NCI-H446 (cell line): ENCODE results near the gene AMBRA1.
"Not testable (repeated sequence)": the region's sequence is repeated elsewhere in the genome, so short reads cannot be mapped to it uniquely, and the experiment has no call there.

ENCODE experiments used
- DNase-seq, 2 experiments: peaks; one replicate each; lab custom pipeline; 2025; lab: John Stamatoyannopoulos, UW

Gene AMBRA1

DNA sequence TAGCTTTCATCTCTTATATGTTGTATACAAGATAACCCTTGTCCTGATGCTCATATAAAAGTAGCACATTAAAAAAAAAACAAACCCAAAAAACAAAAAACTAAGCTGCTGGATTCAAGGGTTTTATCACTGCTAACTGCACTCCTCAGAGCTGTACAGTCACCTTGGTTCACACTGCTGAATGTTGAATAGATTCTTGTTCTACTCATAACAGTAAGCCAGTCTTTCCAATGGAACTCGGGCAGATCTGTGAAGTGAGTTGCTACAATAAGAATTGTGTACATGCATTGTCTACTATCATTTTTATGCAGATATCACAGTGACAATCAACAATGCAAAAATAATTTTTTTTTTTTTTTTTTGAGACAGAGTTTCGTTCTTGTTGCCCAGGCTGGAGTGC is 18.5 kb upstream of the AMBRA1 start:
- DNase-seq: no peak

DNA sequence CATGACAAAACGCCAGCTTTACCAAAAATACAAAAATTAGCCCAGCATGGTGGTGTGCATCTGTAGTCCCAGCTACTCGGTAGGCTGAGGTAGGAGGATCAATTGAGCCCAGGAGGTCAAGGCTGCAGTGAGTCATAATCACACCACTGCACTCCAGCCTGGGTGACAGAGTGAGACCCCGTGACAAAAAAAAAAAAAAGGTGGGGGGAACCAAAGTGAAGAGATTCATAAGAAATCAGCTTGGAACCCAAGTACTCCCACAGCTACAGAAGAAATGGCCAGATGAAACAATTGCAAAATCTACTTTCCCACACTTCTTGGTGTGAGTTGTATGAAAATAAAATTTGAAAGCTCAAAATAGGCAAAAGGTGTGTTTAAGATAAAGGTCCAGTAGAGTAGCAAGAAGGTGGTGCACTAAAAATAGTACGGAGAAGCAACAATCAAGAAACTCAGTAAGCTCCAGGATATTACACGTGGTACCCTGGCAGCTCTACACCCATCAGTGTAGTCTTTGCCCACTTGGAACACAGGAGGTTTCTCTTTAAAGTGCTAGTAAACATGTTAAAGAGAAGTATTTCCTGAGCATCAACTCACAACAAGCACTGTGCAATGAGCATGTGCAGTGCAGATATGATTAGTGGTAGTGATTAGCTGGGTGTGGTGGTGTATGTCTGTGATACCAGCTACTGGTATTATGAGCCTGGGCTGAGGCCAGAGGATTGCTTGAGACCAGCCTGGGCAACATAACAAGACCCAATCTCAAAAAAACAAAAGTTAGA is 17.9 kb upstream of the AMBRA1 start:
- no peak for DNase-seq

DNA sequence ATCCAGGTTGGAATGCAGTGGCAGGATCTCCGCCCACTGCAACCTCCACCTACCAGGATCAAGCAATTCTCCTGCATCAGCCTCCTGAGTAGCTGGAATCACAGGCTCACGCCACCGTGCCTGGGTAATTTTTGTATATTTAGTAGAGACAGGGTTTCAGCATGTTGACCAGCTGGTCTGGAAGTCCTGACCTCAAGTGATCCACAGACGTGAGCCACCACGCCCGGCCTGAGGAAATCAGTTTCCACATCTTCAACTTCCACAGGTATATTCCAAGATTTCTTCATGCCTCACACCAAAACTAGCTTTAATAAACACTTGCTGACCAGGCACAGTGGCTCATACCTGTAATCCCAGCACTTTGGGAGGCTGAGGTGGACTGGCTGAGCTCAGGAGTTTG is 15.6 kb upstream of the AMBRA1 start:
- DNase-seq: no peak

DNA sequence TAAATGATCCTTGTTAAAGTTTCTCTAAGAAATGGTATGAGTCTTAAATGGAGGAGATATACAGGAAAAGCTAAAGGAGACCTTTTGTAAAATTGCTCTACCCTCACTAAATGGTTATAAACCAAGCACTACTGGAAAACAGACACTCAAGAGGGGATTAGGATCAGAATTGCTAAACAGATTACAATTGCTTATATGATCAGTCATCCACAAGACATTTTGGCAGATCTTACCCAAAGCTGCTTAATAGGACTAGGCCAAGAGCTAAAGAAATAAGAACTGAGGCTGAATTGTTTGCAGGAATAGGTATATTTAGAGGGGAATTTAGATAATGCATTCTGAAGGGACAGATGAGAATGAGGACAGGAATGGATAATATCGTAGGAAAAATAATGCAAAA is 13.7 kb upstream of the AMBRA1 start:
- peak in 1 of 2 experiments; percentile 24 for DNase-seq

DNA sequence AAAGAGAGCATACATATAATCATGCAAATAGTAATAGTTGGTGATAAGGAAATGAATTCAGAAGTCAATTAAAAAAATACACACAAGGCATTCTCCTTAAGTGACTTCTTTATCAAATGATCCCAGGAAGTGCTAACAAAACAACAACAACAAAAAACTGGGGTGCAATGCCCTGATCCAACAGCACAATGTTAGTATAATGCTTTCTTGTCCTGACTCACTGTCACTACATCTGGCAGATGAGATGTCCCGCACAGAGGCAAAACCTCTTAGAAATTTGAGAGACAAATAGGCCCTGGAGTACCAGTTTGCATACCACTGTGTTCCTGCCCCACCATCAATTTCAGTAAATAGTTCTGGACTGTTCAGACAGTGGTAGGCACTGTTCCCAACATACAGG is 11.0 kb upstream of the AMBRA1 start:
- DNase-seq: no peak

DNA sequence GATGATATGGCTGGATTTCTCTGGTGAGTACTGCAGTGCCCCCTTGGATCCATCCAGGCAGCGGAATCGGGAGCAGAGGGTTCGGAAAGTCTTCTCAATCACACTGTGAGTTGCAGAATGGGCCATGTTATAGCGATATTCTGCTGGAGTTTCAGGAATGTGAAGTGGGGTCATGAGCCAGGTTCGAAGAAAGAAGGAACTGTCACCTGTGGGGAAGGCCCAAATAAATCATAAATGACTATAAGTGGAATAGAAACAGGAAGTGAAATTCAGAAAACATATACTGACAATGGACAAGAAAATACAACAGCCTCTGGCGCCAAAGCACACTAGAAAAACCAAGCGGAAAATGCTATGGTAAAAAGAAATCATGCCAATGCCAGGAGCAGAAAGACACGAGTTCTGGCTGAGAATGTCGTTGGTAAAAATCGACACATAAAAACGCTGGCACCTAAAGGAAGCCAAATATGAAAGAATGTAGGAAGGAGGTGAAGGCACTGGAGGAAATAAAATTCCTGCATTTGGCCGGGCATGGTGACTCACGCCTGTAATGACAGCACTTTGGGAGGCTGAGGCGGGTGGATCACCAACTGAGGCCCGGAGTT is 10.0 kb upstream of the AMBRA1 start:
- no peak for DNase-seq

DNA sequence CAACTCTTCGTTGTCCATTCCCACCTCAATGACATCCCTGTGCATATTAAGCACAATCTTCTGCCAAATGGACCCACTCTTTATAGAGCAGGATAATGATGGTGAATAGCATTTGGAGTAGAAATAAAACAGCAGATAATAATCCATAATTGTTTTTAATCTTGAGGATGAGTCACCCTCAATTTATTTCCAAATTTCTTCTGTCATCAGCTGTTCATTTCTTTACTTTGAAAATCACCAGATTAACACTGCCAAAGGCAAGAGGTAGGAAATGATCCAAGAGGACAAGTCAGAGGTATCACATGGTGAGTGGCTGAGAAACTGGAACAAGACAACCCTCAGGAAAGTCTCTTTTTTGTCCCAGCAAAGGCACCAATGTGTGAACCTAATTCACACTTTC is 7.3 kb upstream of the AMBRA1 start:
- peak in 1 of 2 experiments; percentile 43 for DNase-seq

DNA sequence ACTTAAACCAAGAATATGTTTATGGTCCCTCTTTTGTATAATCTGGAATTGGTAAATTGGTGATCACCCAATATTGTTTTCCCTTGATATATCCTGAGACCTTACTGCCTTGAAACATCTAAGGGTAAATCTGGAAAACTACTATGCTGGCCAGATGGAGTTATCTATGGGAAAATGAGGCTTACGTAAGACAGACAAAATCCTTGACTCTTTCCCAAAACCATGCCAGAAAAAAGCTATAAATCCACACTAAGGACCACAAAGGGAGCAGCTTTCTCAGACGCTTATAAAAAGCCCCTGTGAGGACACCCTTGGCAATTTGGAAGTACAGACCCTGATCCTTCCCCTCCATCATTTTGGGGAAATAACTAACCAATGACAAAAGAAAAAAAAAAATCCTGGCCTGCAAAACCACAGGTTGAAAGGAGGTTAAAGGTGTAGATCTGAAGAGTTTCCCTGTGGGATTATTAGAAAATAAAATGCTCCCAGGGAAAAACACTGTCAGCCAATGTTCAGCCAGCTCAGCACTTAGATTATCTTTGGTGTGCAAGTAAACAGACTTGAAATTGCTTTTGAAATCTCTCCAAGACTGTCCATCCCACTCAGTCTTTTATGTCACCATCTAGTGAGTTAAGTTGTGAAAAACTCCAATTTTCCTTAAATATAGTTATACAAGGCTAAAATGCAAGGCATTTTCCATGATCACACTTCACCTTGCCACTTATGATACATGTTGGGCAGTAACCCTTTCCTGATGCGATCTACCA is 6.6 kb upstream of the AMBRA1 start:
- peak in 1 of 2 experiments; percentile 57 for DNase-seq

DNA sequence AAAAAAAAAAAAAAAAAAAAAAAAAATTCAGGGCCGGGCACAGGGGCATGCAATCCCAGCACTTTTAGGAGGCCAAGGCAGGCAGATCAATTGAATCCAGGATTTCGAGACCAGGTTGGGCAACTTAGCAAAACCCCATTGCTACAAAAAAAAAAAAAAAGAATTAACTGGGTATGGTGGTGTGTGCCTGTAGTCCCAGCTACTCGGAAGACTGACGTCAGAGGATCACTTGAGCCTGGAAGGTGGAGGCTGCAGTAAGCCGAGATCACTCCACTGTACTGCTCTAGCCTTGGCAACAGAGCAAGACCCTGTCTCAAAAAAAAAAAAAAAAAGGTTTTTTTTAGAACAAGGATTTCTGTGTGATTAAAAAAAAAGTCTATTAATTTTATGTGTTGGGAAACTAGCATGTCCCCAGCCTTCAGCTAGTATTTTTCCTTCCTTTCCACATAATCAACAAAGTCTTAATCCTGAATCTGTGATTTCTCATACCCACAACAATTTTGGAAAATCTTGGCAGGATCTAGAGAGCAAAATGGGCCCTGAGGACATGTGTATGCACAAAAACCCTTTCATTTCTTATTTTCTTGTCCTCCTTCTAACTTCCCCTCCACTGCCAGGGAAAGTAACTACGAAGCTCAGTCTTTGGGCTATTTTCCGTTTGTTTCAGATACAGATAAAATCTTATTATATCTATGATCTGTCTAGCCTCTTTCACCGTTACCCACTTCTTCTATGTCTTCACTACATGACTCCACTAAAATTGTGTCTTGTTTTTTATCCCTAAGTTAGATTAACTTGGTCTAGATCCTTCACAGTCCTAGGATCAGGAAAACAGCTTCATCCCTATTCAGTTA is 5.7 kb upstream of the AMBRA1 start:
- peak in 1 of 2 experiments; percentile 23 for DNase-seq

DNA sequence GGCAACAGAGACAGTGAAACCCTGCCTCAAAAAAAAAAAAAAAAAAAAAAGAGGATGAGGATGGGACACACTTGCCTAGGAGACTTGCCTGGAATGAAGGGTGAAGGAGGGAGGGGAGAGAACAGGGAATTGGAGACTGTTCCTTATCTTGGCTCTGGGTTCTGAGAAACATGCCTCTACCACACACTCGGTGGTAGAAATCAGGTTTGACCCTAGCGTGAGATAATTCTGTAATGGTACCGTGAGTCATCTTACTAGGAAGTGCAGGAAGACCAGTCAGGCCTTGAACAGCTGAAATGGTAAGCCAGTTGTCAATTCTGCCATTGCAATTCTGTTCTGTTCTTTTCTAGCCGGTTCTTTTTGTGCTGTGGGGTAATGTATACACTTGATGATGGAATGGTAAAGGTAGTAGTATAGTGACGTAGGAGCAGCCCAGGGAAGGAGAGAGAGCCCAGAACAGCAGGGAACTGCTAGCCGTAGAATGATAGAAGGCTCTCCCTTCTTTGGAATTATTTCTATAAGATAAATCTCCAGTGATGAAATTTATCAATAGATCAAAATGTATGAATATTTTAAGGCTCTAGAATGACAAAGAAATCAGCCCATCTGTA is 3.9 kb upstream of the AMBRA1 start:
- DNase-seq: no peak

DNA sequence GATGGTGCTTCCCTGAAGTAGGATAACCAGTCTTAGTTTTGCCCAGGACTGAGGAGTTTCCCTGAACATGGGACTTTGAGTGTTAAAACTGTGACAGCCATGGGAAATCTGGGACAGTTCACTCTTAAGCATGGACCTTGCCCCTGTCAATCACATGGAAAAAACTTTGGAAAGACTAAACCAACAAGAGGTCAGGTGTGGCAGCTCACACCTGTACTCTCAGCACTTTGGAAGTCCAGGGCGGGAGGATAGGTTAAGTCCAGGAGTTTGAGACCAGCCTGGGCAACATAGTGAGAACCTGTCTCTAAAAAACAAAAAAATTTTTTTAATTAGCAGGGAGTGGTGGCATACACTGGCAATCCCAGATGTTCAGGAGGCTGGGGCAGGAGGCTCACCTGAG is 3.3 kb upstream of the AMBRA1 start:
- no peak for DNase-seq

DNA sequence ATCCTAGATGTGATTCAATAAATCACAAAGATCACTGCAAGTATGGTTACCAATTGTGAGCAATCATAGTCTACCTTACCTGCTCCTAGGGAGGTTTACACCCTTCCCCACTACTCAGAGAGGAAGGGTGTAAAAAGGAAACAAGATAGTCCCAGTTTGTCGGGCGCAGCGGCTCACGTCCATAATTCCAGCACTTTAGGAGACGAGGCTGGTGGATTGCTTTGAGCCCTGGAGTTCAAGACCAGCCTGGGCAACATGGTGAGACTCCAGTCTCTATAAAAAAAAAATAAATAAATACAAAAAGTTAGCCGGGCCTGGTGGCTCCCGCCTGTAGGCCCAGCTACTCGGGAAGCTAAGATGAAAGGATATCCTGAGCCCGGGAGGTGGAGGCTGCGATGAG is 962 bp upstream of the AMBRA1 start:
- no peak for DNase-seq

DNA sequence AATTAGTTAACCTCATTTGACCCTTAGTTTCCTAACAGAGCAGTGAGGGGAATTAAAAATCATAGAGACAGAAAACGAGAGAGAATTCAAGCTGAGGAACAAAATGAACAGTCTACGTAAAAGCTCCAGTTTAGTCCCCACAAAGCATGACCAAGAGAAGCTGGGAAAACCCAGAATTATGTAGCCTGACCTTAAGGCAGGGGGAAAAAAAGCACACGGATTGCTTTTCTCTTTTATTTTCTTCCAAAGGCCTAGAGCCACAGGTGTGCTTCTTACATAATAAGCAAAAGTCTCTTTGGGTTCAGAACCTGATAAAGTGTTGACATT is 514 bp upstream of the AMBRA1 start:
- DNase-seq: no peak

DNA sequence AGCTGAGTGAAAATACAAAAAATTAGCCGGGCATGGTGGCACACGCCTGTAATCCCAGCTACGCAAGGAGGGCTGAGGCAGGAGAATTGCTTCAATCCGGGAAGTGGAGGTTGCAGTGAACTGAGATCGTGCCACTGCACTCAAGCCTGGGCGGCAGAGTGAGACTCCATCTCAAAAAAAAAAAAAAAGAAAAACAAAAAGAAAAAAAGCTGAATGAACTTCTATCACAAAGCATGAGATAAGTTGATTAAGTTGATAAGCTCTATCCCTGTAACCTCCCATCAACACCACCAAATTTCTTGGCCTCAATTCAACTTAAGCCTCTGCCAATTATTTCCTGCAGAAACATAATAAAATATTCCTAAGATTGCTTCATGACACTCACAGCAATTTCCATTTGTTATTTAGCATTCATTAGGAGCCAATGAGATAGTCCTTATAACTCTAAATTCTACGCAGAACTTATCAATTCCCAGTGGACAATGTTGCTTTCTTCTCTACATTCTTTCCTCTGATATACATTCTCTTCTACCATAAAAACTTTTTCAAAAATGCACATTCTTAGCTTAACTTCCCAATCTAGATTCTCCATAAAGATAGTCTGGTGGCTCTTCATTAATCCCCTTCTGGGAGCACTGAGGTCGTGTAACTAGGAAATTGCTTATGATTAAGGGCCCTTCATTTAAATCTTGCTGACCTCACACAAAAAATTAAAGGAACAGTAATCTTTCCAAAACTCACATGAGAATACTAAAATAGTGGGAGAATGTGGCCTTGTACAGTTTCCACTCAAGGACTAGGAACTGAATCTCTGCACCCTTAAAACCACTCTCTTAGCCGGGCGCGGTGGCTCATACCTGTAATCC is 2.9 kb downstream of the AMBRA1 start:
- no peak for DNase-seq

DNA sequence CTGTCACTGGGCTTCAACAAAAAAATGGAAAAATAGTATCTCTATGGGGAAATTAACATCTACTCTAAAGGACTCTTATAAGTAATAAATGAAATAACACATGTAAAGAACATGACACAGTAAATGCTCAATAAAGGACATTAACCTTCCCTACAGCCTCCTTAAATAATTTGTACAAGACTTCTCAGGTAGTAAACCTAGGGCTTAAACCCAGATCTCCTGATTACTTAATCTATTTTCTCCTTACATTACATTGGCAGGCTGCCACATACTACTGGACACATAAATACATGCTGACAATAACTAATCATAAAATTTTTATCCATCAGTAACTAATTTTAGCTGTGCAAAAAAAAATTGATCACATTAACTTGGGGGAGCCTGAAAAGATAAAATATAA is 4.9 kb downstream of the AMBRA1 start:
- no peak for DNase-seq

DNA sequence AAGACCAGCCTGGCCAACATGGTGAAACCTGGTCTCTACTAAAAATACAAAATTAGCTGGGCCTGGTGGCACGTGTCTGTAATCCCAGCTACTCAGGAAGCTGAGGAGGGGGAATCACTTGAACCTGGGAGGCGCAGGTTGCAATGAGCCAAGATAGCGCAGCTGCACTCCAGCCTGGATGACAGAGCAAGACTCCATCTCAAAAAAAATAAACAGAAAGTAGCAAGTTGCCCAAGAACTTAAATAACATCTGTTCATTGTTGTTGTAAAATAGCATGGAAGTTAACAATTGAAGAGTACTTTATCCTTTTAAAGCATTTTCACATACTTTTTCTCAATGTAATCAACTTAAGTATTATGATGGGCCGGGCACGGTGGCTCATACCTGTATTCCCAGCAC is 5.7 kb downstream of the AMBRA1 start:
- no peak for DNase-seq

DNA sequence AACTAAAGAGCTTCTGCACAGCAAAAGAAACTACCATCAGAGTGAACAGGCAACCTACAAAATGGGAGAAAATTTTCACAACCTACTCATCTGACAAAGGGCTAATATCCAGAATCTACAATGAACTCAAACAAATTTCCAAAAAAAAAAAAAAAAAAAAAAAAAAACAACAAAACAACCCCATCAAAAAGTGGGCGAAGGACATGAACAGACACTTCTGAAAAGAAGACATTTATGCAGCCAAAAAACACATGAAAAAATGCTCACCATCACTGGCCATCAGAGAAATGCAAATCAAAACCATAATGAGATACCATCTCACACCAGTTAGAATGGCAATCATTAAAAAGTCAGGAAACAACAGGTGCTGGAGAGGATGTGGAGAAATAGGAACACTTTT is 10.3 kb downstream of the AMBRA1 start:
- not testable (repeated sequence) for DNase-seq

DNA sequence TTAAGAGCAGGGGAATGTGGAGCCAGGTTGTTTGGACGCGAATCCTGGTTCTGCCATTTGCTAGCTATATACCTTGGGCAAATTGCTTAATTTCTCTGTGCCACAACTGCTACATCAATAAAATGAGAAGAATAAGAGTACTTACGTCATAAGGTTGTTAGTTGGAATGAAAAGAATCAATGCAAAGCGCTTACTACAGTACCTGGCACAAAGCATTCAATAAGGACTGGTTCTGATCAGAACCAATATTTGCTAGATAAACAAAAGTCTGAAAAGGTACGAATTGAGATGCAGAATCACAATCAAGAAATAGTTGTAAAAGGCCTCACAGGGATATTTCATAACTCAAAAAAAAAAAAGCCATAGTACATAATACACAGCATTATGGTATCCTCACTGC is 11.2 kb downstream of the AMBRA1 start:
- no peak for DNase-seq

DNA sequence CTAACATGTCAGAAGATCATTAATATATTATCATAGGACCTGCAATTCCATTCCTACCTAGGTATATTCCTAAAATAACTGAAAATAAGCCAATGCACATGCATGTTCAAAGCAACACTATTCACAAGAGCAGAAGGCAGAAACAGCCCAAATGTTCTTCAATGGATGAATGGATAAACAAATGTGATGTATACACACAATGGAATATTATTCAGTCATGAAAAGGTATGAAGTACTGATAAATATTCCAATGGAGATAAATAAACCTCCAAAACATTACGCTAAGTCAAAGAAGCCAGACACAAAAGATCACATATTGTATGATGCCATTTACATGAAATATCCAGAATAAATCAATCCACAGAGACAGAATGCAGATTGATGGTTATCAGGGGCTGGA is 16.8 kb downstream of the AMBRA1 start:
- no peak for DNase-seq

DNA sequence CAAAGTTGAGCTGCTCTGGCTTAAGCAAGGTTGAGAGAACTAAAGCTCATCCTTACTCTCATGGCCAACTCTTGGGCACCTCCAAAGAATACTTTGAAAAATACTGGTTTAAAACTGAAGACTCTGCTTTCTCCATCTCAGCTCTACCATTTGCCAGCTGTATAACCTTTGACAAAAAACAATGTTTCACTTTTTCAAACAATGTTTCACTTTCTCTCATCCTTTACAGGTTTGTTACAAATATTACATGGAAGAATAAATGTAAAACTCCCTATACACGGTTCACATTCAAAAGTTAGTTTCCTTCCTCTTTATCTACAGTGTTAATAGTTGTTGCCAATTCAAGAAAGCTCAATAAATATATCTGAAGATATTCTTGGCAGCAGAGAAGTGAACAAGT is 19.2 kb downstream of the AMBRA1 start:
- no peak for DNase-seq
